Ecto neural progenitor cell (in vitro differentiated cells): ENCODE data around the gene EEF2.
"Not testable (repeated sequence)": the region's sequence is repeated elsewhere in the genome, so short reads cannot be mapped to it uniquely, and the experiment has no call there.

Source experiments
- DNase-seq: peaks from one replicate; pipeline ENCODE4 v3.0.0-alpha.2; 2018; ENCODE audit warnings: low spot score

The EEF2 gene

DNA sequence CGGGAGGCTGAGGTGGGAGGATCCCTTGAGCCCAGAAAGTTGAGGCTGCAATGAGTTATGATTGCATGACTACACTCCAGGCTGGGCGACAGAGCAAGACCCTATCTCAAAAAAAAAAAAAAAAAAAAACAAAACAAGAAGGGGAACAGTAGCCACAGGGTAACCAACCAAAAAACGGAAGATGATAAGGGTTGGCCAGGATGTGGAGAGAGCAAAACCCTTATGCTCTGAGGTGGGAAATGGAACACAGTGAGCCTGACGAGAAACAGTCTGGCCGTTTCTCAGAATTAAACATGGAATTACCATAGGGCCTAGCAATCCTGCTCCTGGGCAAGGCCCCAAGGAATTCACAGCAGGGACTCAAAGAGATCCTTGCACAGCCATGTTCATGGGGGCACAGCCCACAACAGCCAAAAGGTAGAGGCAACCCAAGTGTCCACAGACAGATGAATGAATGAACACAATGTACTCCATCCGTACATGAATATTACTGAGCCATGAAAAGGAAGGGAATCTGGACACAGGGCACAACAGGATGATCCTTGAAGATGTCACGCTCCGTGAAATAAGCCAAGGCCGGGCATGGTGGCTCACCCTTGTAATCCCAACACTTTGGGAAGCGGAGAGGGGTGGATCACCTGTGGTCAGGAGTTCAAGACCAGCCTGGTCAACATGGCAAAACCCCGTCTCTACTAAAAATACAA lies 41.1 kb downstream of the EEF2 start:
- no peak for DNase-seq

GRCh38 chr19:3942790-3943409 lies 42.4 kb downstream of the EEF2 start:
- DNase-seq: no peak

- not testable (repeated sequence) for DNase-seq
These were observed 46.8 kb downstream of the EEF2 start for GRCh38 chr19:3938300-3938950.

DNA sequence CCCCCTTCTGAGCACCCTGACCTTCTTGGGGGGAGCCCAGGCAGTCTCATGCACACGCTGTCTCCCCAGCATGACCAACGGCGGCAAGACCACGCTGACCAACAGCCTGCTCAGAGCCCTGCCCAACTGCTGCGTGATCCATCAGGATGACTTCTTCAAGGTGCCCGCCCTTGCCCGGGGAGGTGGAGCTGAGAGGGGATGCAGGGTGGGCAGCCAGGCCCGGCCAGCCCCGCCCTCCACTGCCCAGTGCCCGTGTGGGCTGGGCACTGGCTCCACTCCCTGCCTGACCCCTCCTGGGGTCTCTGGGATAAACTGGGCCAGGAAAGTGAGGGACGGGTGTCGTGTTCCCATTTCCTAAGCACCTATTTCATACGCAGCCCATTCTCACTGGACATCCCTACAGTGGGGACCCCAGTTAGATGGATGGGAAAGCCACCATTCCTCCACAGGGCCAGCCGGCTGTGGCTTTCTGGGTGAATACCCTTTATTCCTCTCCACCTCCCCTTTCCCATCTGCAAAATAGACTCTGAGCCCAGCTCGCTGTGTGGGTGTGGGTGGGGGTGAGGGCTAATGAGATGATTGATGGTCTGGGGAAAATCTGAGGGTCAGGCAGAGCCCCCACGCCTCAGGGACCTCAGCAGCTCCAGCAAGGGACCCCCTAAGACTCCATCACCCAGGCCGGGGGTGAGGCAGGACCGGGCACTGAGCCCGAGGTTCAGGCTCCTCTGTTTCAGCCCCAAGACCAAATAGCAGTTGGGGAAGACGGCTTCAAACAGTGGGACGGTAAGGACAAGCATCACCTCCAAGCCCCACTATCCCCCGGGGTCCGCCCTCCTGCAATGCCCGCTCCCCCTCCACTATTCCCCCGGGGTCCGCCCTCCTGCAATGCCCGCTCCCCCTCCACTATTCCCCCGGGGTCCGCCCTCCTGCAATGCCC lies 48.5 kb downstream of the EEF2 start:
- no peak for DNase-seq

GRCh38 chr19:3932931-3933810 lies 52.1 kb downstream of the EEF2 start, which contains the start of gene NMRK2:
Gene NMRK2 (plus strand): TSS chr19:3933069. CDS start chr19:3933672, 603 bp downstream.
- DNase-seq: peak; percentile 63

GRCh38 chr19:3931041-3931440 lies 54.2 kb downstream of the EEF2 start:
- DNase-seq: no peak
